GM23248 (cell line): ENCODE measurements around the gene SPOCD1. TPM values are rescaled to one million over a fixed set of nuclear protein-coding genes. Genes with fewer than 3 reads are reported as not detected.

Experiments
- DNase-seq: peaks from one replicate; pipeline ENCODE4 v3.0.0-alpha.2; 2015
- H2AFZ ChIP-seq: fragments of 200-600 bp; sonication (generic); 2 replicates; pipeline ENCODE4 v1.6.1; 2016; ENCODE audit warnings: antibody characterized with exemption
- H3F3A ChIP-seq: fragments of 200-600 bp; sonication (generic); 2 replicates; pipeline ENCODE4 v1.6.1; 2016; ENCODE audit warnings: mild to moderate bottlenecking, antibody characterized with exemption, mixed run types; ENCODE audit not compliant: insufficient read depth
- H3K27ac ChIP-seq: fragments of 200-600 bp; sonication (generic); 2 replicates; pipeline ENCODE4 v1.5.1; 2016; ENCODE audit warnings: mild to moderate bottlenecking
- H3K27me3 ChIP-seq: fragments of 200-600 bp; sonication (generic); replicated peaks from 2 replicates; pipeline ENCODE4 v1.6.1; 2016; ENCODE audit warnings: mild to moderate bottlenecking; ENCODE audit not compliant: insufficient read depth
- H3K36me3 ChIP-seq: fragments of 200-600 bp; sonication (generic); 2 replicates; pipeline ENCODE4 v1.6.1; 2016; ENCODE audit warnings: low read depth, mild to moderate bottlenecking
- H3K4me1 ChIP-seq: fragments of 200-600 bp; sonication (generic); 2 replicates; pipeline ENCODE4 v1.6.1; 2016; ENCODE audit warnings: mild to moderate bottlenecking; ENCODE audit not compliant: insufficient read depth
- H3K4me2 ChIP-seq: fragments of 200-600 bp; sonication (generic); one replicate; pipeline ENCODE4 v1.6.1; 2016; ENCODE audit warnings: mild to moderate bottlenecking; ENCODE audit not compliant: unreplicated experiment
- H3K4me3 ChIP-seq: fragments of 200-600 bp; sonication (generic); 2 replicates; pipeline ENCODE4 v1.5.1; 2016; ENCODE audit warnings: mild to moderate bottlenecking
- H3K79me2 ChIP-seq: fragments of 200-600 bp; sonication (generic); 2 replicates; pipeline ENCODE4 v1.6.1; 2016; ENCODE audit warnings: mild to moderate bottlenecking; ENCODE audit not compliant: insufficient read depth
- H3K9ac ChIP-seq: fragments of 200-600 bp; sonication (generic); 2 replicates; pipeline ENCODE4 v1.6.1; 2016; ENCODE audit warnings: mild to moderate bottlenecking
- H3K9me2 ChIP-seq: fragments of 200-600 bp; sonication (generic); 2 replicates; pipeline ENCODE4 v1.6.1; 2016; ENCODE audit warnings: mixed run types, mild to moderate bottlenecking, moderate library complexity; ENCODE audit not compliant: insufficient read depth
- H3K9me3 ChIP-seq: fragments of 200-600 bp; sonication (generic); one replicate; pipeline ENCODE4 v1.6.1; 2017; ENCODE audit warnings: low read depth
- H4K20me1 ChIP-seq: fragments of 200-600 bp; sonication (generic); 2 replicates; pipeline ENCODE4 v1.6.0; 2016; ENCODE audit not compliant: insufficient read depth
- EZH2 ChIP-seq: fragments of 200-600 bp; sonication (generic); IDR thresholded peaks from 2 replicates; pipeline ENCODE4 v1.6.1; 2018; ENCODE audit warnings: antibody characterized with exemption, mild to moderate bottlenecking; ENCODE audit not compliant: insufficient read depth, poor library complexity, severe bottlenecking
- EZH2phosphoT487 ChIP-seq: fragments of 200-600 bp; sonication (generic); IDR thresholded peaks from 2 replicates; pipeline ENCODE4 v1.6.1; 2018; ENCODE audit warnings: antibody characterized with exemption, moderate library complexity, mild to moderate bottlenecking, low read depth; ENCODE audit not compliant: insufficient read depth
- WGBS, 2 experiments: methylation state at CpG; one replicate each; pipeline ENCODE4 v1.1.6; 2015 to 2017; ENCODE audit warnings: low lambda C conversion rate in 2 of 2, low coverage in 1 of 2; ENCODE audit errors: missing lambda C conversion rate in 2 of 2; 5-methylcytosine and 5-hydroxymethylcytosine counted together
- in situ Hi-C: fragments of 300-500 bp; cut with MboI; formaldehyde crosslinking; loops from 2 replicates; pipeline ENCODE4 v1.15.0; 2020
- polyA plus RNA-seq: library from polyadenylated mRNA; unstranded; fragments of >200 nt; fragmentation: Nextera tagmentation; extraction: Ambion mirVana; gene quantifications from 2 replicates; pipeline ENCODE4 v1.2.1, GENCODE V29; 2016
- total RNA-seq: library from RNA; depleted of rRNA; stranded (reverse); fragments of >200 nt; shearing (Covaris generic); gene quantifications from 2 replicates; pipeline ENCODE4 v1.2.3, GENCODE V29; 2014

SPOCD1 gene
- total and polyA plus RNA-seq, 2 experiments from 2014 or later, result 27.9 to 43.0 TPM

- 79 to 82% methylated on average over 7 of the region's 7 CpGs for WGBS, 2 experiments
- H3K9ac ChIP-seq, result no peak overlapping the region
- H3K4me2 ChIP-seq, result no peak overlapping the region
- no peaks in the 10 kb centered on the region for H3K9me3 ChIP-seq
- no peaks in the 10 kb centered on the region for H4K20me1 ChIP-seq
- no peaks in the 10 kb centered on the region for H3F3A ChIP-seq
- H3K79me2 ChIP-seq, result no peaks in the 10 kb centered on the region
- no peak overlapping the region for H3K4me3 ChIP-seq
- H2AFZ ChIP-seq, result no peak overlapping the region
- H3K36me3 ChIP-seq, result no peaks in the 10 kb centered on the region
- TF ChIP-seq EZH2phosphoT487 (no peak), EZH2 (no peak)
- no peak overlapping the region for H3K27ac ChIP-seq
- in situ Hi-C loops, result no loop called here
- DNase-seq, result no peak
- H3K9me2 ChIP-seq, result no peaks in the 10 kb centered on the region
- H3K27me3 ChIP-seq, result peaks cover 7% of the 10 kb centered on the region
- no peaks in the 10 kb centered on the region for H3K4me1 ChIP-seq
These were observed 48.6 kb downstream of the SPOCD1 start for GRCh38 chr1:31767225-31767624.

GRCh38 chr1:31765516-31765915 is 50.3 kb downstream of the SPOCD1 start:
- Histone ChIP-seq H3K36me3 (no peaks in the 10 kb centered on the region), H3K9me2 (no peaks in the 10 kb centered on the region), H3K27ac (no peak overlapping the region), H3K9ac (no peak overlapping the region), H3K9me3 (no peaks in the 10 kb centered on the region), H3K4me3 (no peak overlapping the region), H3K4me1 (peaks cover 8% of the 10 kb centered on the region), H3K79me2 (no peaks in the 10 kb centered on the region), H2AFZ (no peak overlapping the region), H3K27me3 (no peaks in the 10 kb centered on the region; the same call in 1 of the 2 replicates), H3F3A (no peaks in the 10 kb centered on the region), H3K4me2 (no peak overlapping the region), H4K20me1 (no peaks in the 10 kb centered on the region)
- TF ChIP-seq EZH2phosphoT487 (no peak), EZH2 (no peak)
- WGBS, 2 experiments, result 84 to 90% methylated on average over 6 of the region's 6 CpGs
- no peak for DNase-seq
- in situ Hi-C loops, result no loop called here

DNA sequence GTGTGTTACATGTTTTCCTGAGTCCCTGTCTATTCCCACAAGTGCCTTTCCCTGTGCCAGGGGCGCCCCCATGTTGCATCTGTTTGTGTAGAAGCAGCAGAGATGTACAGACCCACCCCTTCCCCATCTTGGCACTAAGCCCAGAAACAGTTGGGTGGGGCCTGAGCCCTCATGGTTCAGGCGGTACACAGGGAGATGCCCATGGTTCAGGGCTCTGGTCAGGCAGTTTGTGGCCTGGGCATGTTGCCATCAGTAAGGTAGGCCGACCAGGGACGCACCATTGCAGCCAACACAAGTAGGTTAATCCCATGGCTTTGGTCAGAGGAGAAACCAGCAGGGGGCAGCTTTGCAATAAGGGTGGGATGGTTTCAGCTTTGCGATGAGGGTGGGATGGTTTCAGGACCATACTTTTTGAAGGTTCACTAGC is 50.8 kb downstream of the SPOCD1 start:
- no peak overlapping the region for H3K4me2 ChIP-seq
- H3K36me3 ChIP-seq, result no peaks in the 10 kb centered on the region
- no peak overlapping the region for H3K27ac ChIP-seq
- no peaks in the 10 kb centered on the region for H3K79me2 ChIP-seq
- peaks cover 8% of the 10 kb centered on the region for H3K4me1 ChIP-seq
- H3K27me3 ChIP-seq, result no peaks in the 10 kb centered on the region; the same call in 1 of the 2 replicates
- 60 to 76% methylated on average over 5 of the region's 5 CpGs for WGBS, 2 experiments
- H3K9me3 ChIP-seq, result no peaks in the 10 kb centered on the region
- no peak overlapping the region for H3K4me3 ChIP-seq
- H3K9me2 ChIP-seq, result no peaks in the 10 kb centered on the region
- no peak overlapping the region for H2AFZ ChIP-seq
- peak; percentile 38 for DNase-seq
- in situ Hi-C loops, result no loop called here
- H3F3A ChIP-seq, result no peaks in the 10 kb centered on the region
- TF ChIP-seq EZH2phosphoT487 (no peak), EZH2 (no peak)
- no peak overlapping the region for H3K9ac ChIP-seq
- H4K20me1 ChIP-seq, result no peaks in the 10 kb centered on the region

- peak; percentile 53 for DNase-seq
- H3K9ac ChIP-seq, result 0 out of 2 replicates have a peak within 1 kb of the TSS, but pooled peaks have one; percentile 45
- H3K9me2 ChIP-seq, result no peaks in the 10 kb centered on the region
- TF ChIP-seq EZH2phosphoT487, result no peak
- no peak for TF ChIP-seq EZH2
- H3K9me3 ChIP-seq, result no peaks in the 10 kb centered on the region
- no peaks in the 10 kb centered on the region for H3K36me3 ChIP-seq
- peaks cover 8% of the 10 kb centered on the region for H3K4me1 ChIP-seq
- no peaks in the 10 kb centered on the region for H4K20me1 ChIP-seq
- H3K4me2 ChIP-seq, result peak within 1 kb of the TSS; percentile 85
- peak within 1 kb of the TSS; percentile 33 for H2AFZ ChIP-seq
- H3K27me3 ChIP-seq, result no peaks in the 10 kb centered on the region; the same call in 1 of the 2 replicates
- no peaks in the 10 kb centered on the region for H3F3A ChIP-seq
- H3K4me3 ChIP-seq, result peak within 1 kb of the TSS; percentile 78
- in situ Hi-C loops, result no loop called here
- no peak within 1 kb of the TSS for H3K27ac ChIP-seq
- no peaks in the 10 kb centered on the region for H3K79me2 ChIP-seq
- 5% methylated on average over 24 to 33 of the region's 59 CpGs for whole genome bisulfite sequencing, 2 experiments
These were observed 51.3 kb downstream of the SPOCD1 start, which contains the start of gene ADGRB2 for GRCh38 chr1:31764312-31765040. Gene ADGRB2 (minus strand): TSS chr1:31764340. CDS start chr1:31757221, 7,119 bp downstream.
